HG02870 (cell line): ENCODE measurements around the gene HAUS6.
"Not testable (repeated sequence)": the region's sequence is repeated elsewhere in the genome, so short reads cannot be mapped to it uniquely, and the experiment has no call there.

Source experiments
- ATAC-seq: cut with Tn5 transposase; IDR thresholded peaks from one replicate; pipeline ENCODE4 v1.9.1; 2021; ENCODE audit warnings: mild to moderate bottlenecking, moderate library complexity; ENCODE audit not compliant: unreplicated experiment

HAUS6 gene, protein sequence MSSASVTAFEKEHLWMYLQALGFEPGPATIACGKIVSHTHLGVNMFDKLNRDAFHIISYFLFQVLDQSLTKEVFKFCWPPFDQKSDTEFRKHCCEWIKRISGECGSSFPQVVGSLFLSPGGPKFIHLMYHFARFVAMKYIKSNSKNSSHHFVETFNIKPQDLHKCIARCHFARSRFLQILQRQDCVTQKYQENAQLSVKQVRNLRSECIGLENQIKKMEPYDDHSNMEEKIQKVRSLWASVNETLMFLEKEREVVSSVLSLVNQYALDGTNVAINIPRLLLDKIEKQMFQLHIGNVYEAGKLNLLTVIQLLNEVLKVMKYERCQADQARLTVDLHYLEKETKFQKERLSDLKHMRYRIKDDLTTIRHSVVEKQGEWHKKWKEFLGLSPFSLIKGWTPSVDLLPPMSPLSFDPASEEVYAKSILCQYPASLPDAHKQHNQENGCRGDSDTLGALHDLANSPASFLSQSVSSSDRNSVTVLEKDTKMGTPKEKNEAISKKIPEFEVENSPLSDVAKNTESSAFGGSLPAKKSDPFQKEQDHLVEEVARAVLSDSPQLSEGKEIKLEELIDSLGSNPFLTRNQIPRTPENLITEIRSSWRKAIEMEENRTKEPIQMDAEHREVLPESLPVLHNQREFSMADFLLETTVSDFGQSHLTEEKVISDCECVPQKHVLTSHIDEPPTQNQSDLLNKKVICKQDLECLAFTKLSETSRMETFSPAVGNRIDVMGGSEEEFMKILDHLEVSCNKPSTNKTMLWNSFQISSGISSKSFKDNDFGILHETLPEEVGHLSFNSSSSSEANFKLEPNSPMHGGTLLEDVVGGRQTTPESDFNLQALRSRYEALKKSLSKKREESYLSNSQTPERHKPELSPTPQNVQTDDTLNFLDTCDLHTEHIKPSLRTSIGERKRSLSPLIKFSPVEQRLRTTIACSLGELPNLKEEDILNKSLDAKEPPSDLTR

DNA sequence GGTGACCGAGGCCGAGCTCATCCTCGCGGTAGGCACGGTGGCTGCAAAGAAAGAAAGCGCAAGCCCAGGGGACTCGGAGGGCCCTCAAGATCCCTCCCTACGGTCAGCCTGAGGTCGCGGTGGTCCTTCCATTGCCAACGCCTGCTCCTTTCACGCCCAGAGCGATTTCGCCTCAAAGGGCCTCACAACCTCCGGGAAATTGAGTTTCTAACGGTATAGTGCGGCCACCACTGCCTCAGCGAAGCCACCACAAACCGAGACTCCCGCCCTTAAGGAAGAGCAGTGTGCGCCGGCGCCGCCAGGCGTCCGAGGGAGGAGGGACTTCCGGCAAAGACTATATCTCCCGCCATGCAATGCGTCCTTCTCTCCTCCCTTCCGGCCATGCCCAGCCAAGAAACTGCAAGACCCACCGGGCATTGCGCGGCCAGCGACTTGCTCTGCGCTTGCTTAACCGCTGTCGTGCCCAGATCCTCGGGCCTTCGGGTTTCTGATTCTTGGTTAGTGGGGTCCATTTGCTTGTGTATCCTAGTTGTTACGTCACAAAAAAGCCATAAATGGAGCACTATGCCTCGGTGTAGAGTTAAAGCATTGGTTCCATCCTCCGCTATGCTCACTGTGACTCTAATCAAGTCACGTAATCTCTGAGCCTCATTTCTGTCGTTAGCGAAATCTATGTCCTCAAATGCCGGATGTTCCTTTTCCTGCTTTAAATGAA is at the start of gene HAUS6:
Gene HAUS6, minus strand, starts transcription at position 274 of the 715 bp plus-strand sequence. Its CDS starts 253 bp downstream, at position 21.
- peak; percentile 98 for ATAC-seq

DNA sequence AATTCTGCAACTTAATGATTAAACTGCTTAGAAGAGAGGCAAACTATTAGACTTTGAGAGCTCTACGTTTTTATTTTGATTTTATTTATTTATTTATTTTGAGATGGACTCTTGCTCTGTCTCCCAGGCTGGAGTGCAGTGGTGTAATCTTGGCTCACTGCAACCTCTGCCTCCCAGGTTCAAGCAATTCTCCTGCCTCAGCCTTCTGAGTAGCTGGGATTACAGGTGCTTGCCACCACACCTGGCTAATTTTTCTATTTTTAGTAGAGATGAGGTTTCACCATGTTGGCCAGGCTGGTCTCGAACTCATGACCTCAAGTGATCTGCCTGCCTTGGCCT is 49.4 kb upstream of the HAUS6 start:
- not testable (repeated sequence) for ATAC-seq

GRCh38 chr9:19151425-19152159 is 48.9 kb upstream of the HAUS6 start:
- ATAC-seq = no peak

- ATAC-seq = no peak
Measured at GRCh38 chr9:19149230-19149629, 46.5 kb upstream of the HAUS6 start.

DNA sequence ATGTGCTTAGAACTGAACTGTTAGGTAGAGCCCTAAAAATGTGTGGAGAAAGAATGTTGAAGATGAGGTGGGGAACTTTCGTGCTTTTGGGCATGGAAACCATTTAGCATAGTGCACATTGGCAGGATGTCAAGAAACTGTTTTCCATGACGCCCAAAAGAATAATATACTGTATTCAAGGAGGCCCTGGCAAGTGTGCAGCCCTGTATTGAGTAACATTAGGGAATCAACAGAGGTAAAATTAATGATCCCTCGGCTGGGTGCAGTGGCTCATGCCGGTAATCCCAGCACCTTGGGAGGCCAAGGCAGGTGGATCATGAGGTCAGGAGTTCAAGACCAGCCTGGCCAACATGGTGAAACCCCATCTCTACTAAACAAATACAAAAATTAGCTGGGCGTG is 45.5 kb upstream of the HAUS6 start:
- ATAC-seq = no peak

GRCh38 chr9:19146441-19147024 is 43.8 kb upstream of the HAUS6 start:
- no peak for ATAC-seq

DNA sequence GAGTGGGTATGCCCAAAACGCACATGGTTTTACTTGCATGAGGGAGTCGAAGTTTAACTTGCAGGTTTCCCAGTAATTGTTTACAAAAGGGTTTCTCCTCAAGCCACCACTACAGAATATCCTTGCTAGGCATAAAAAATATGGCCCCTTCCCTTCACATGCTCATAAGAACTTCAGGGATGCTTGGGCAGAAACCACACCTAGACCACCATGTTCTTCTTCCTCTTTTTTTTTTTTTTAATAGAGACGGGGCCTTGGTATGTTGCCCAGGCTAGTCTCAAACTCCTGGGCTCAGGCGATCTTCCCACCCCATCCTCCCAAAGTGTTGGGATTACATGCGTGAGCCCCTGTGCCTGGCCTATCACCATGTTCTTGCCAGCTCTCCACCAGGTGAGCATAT is 43.2 kb upstream of the HAUS6 start:
- ATAC-seq = no peak

DNA sequence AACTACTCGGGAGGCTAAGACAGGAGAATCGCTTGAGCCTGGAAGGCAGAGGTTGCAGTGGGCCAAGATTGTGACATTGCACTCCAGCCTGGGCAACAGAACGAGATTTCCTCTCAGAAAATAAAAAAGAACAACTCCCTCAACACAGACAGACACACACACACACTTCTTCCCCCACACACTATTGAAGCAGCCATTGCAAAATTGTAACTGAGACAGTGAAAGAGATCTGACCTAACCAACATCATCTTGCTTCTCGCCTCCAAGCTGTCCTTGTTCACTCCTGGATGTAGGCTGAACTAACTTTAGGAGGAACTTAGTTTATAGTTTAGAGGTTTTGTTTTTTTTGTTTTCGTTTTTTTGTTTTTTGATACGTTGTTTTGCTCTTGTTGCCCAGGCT is 37.6 kb upstream of the HAUS6 start:
- ATAC-seq = no peak

GRCh38 chr9:19138084-19138483 is 35.4 kb upstream of the HAUS6 start:
- ATAC-seq = no peak

DNA sequence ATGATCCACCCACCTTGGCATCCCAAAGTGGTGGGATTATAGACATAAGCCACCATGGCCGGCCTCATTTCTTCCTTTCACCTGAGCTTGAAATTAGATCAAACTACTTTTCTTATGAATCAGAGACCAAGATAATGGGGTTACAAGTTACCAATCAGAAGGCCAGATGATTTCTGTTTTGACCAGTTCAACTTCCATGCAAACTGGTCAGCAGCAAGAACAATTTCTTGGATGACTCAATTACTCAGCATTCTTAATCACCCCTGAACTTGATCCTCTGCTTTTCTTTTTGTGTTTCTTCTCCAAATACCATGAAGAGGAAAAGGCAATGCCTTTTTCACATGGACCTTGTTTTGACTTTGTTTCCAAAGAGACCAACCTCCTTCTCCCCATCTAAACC is 34.6 kb upstream of the HAUS6 start:
- no peak for ATAC-seq

- ATAC-seq = no peak
Measured at GRCh38 chr9:19136129-19136528, 33.4 kb upstream of the HAUS6 start.

- ATAC-seq = peak; percentile 76
Measured at GRCh38 chr9:19133549-19134345, 31.0 kb upstream of the HAUS6 start.

DNA sequence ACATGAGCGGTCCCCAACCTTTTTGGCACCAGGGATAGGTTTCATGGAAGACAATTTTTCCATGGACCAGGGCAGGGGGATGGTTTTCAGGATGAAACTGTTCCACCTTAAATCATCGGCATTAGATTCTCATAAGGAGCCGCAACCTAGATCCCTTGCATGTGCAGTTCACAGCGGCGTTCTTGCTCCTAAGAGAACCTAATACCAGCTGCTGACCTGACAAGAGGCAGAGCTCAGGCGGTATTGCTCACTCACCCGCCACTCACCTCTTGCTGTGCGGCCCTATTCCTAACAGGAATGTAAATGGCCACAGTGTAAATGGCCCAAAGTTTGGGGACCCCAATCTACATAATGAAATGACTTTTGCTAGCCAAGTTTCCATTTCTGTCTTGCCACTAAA is 27.7 kb upstream of the HAUS6 start:
- no peak for ATAC-seq

DNA sequence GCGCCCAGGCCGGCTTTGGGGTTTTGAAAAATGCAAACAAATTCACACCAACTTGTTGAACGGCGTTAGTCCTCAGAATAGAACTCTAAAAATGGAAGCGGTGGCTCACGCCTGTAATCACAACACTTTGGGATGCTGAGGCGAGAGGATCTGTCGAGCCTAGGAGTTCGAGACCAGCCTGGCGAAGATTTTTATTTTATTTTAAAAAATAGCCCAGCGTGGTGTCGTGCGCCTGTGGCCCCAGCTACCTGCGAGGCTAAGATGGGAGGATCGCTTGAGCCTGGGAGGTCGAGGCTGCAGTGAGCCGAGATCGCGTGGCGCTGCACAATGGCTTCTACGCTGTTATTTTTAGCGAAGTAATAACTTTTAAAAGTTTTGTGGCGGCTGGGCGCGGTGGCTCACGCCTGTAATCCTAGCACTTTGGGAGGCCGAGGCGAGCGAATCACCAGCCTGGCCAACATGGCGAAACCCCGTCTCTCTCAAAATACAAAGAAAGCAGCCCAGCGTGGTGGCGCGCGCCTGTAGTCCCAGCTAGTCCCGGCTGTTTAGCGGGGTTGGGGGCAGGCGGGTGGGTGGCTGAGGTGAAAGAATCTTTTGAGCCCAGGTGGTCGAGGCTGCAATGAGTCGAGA is 25.3 kb upstream of the HAUS6 start:
- ATAC-seq = peak; percentile 10

DNA sequence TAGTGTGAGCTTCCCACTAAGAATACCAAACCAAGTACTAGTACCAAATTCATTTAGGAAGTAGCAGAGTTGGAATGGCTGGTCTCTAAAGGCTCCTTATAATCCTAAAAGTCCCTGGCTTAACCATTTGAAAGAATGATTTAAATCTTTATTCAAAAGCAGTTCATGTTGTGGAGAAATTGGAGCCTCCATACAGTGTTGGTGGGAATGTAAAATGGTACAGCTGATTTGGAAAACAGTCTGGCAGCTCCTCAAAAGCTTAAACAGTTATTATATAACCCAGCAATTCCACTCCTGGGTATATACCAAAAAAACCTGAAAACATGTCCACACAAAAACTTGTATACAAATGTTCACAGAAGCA is 21.7 kb upstream of the HAUS6 start:
- ATAC-seq = no peak

GRCh38 chr9:19122490-19123042 is 19.9 kb upstream of the HAUS6 start:
- ATAC-seq = no peak

- ATAC-seq = no peak
Measured at GRCh38 chr9:19120877-19121276, 18.2 kb upstream of the HAUS6 start.

GRCh38 chr9:19119801-19120440 is 17.2 kb upstream of the HAUS6 start:
- no peak for ATAC-seq
